Endothelial cell (in vitro differentiated cells): ENCODE results near the gene SLC22A23. TPM values are rescaled to one million over a fixed set of nuclear protein-coding genes. Genes with fewer than 3 reads are reported as not detected.

ENCODE experiments used
- DNase-seq: peaks from one replicate; pipeline ENCODE4 v3.0.0; 2021; ENCODE audit warnings: low spot score
- H3K27ac Mint-ChIP-seq: one replicate; pipeline ENCODE4 v1.8.0; 2021; ENCODE audit warnings: mixed read lengths, inconsistent platforms; ENCODE audit not compliant: unreplicated experiment
- H3K27me3 Mint-ChIP-seq: one replicate; pipeline ENCODE4 v1.8.0; 2021; ENCODE audit warnings: mild to moderate bottlenecking, moderate library complexity, mixed read lengths, inconsistent platforms; ENCODE audit not compliant: unreplicated experiment
- H3K36me3 Mint-ChIP-seq: one replicate; pipeline ENCODE4 v1.8.0; 2021; ENCODE audit warnings: mild to moderate bottlenecking, low read depth, mixed read lengths, inconsistent platforms; ENCODE audit not compliant: unreplicated experiment
- H3K4me1 Mint-ChIP-seq: one replicate; pipeline ENCODE4 v1.8.0; 2021; ENCODE audit warnings: mild to moderate bottlenecking, mixed read lengths, inconsistent platforms; ENCODE audit not compliant: unreplicated experiment
- H3K4me3 Mint-ChIP-seq: one replicate; pipeline ENCODE4 v1.8.0; 2021; ENCODE audit warnings: mild to moderate bottlenecking, mixed read lengths, inconsistent platforms; ENCODE audit not compliant: unreplicated experiment
- H3K9me3 Mint-ChIP-seq: one replicate; pipeline ENCODE4 v1.8.0; 2021; ENCODE audit warnings: mixed read lengths, inconsistent platforms; ENCODE audit not compliant: unreplicated experiment
- total RNA-seq: library from RNA; stranded (reverse); fragmentation: NEBNext Ultra II Directional; extraction: Animal tissue kit (Norgen Biotek cat#: 25700); gene quantifications from one replicate; pipeline ENCODE4 v1.2.1, GENCODE V29; 2021; ENCODE audit not compliant: unreplicated experiment
- TF ChIP-seq, protein P1 (sequence below): fragments of 200-600 bp; sonication (generic); IDR thresholded peaks from one replicate; pipeline ENCODE4 v1.5.0; 2021; ENCODE audit warnings: antibody characterized with exemption; ENCODE audit not compliant: unreplicated experiment

The SLC22A23 gene
- total RNA-seq, 1 donor from 2014 or later = 72.7 TPM

DNA sequence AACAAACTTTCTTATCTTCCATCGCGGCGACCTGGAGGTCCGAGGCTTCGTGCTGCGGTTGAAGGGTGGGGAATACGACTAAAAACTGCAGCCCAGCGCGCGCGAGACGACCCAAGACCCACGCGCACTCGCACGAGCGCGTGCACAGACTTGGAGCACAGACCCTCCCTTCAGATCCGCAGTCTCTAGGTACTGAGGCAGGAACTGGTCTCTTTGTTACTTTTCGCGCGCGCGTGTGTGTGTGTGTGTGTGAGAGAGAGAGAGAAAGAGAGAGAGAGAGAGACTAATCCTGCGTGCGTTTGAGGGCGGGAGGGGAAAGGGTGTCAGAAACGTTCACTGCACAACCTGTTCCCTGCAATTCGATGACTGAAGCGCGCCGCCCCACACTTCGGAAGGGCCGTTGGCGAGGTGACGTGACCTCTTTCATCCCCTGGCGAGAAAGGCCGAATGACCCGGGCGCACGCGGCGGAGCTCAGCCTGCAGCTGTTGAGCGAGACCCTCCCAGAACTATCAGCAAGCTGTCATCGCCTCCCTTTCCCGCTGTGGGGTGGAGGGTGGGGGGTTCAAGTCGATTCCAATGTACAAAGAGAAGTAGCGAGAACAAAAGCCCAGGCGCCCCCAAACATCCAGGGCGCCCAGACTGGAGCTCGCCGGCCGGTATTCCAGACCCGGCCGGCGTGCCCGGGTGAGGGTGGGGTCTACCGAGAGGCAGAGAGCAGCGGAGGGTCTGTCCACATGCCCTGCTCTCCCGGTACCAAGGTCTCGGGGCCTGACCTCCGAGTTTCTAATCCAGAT, 227.9 kb downstream of the SLC22A23 start:
- DNase-seq = peak; percentile 22
- Mint-ChIP-seq H3K9me3 (no peaks in the 10 kb centered on the region), H3K27me3 (peaks cover 28% of the 10 kb centered on the region), H3K4me1 (peaks cover 30% of the 10 kb centered on the region), H3K27ac (peak overlapping the region; percentile 80), H3K4me3 (peak overlapping the region; percentile 91), H3K36me3 (peaks cover 4% of the 10 kb centered on the region)
- TF ChIP-seq, protein P1, sequence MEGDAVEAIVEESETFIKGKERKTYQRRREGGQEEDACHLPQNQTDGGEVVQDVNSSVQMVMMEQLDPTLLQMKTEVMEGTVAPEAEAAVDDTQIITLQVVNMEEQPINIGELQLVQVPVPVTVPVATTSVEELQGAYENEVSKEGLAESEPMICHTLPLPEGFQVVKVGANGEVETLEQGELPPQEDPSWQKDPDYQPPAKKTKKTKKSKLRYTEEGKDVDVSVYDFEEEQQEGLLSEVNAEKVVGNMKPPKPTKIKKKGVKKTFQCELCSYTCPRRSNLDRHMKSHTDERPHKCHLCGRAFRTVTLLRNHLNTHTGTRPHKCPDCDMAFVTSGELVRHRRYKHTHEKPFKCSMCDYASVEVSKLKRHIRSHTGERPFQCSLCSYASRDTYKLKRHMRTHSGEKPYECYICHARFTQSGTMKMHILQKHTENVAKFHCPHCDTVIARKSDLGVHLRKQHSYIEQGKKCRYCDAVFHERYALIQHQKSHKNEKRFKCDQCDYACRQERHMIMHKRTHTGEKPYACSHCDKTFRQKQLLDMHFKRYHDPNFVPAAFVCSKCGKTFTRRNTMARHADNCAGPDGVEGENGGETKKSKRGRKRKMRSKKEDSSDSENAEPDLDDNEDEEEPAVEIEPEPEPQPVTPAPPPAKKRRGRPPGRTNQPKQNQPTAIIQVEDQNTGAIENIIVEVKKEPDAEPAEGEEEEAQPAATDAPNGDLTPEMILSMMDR = no peak

- peak overlapping the region; percentile 90 for H3K4me3 Mint-ChIP-seq
- H3K9me3 Mint-ChIP-seq = no peaks in the 10 kb centered on the region
- TF ChIP-seq, protein P1 = no peak
- DNase-seq = peak; percentile 24
- H3K4me1 Mint-ChIP-seq = peaks cover 33% of the 10 kb centered on the region
- peaks cover 28% of the 10 kb centered on the region for H3K27me3 Mint-ChIP-seq
- H3K36me3 Mint-ChIP-seq = peaks cover 7% of the 10 kb centered on the region
- H3K27ac Mint-ChIP-seq = no peak overlapping the region
Observed at GRCh38 chr6:3228046-3228671, 228.7 kb downstream of the SLC22A23 start.

GRCh38 chr6:3227363-3228045, 229.3 kb downstream of the SLC22A23 start, which contains the start of gene TUBB2B:
Gene TUBB2B, minus strand, starts transcription at chr6:3227653. Its CDS starts 110 bp downstream, at chr6:3227543.
- Mint-ChIP-seq H3K4me1 (peaks cover 32% of the 10 kb centered on the region), H3K9me3 (no peaks in the 10 kb centered on the region), H3K27ac (peak within 1 kb of the TSS; percentile 61), H3K4me3 (peak within 1 kb of the TSS; percentile 91), H3K36me3 (peaks cover 7% of the 10 kb centered on the region), H3K27me3 (peaks cover 27% of the 10 kb centered on the region)
- TF ChIP-seq, protein P1 = no peak
- DNase-seq = peak; percentile 75

DNA sequence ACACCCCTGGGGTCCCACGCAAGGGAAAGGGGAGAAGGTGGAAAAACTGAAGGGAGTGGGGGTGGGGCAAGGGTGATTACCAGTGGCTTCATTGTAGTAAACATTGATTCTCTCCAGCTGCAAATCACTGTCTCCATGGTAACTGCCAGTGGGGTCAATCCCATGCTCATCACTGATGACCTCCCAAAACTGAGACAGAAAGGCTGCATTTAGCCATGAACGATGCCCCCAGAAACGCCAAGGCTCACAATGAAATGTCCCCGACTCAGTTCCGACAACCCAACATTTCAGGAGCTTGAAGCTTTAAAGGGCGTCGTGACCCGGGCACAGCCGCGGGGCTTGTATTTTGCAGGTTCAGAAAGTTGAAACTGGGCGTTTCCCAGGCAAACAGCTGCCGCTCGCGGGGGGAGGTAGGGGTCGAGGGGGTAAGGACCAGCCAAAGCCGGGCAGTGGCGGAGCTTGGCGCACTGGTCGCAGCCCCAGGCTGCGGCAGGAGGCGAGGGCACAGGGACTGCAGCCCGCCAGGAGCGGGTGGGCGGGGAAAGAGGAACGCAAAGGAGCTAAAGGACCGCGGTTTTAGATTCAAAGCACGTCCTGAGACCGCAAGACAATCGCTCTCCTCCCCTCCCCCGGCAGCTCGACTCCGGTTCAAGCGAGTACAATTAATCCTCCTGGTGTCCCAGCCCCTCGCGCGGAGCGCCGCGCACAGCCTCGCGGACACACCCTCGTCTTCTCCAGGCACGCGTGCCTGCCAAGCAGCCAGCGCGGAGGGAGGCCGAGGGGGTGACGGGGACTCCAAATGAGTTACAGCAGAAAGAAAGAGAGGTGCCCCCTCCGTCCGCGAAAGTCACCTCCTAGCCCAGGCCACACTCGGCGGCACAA, 230.1 kb downstream of the SLC22A23 start:
- TF ChIP-seq, protein P1 = no peak
- Mint-ChIP-seq H3K27ac (peak overlapping the region; percentile 61), H3K4me3 (peak overlapping the region; percentile 91), H3K4me1 (peaks cover 26% of the 10 kb centered on the region), H3K9me3 (no peaks in the 10 kb centered on the region), H3K27me3 (peaks cover 28% of the 10 kb centered on the region), H3K36me3 (peaks cover 13% of the 10 kb centered on the region)
- peak; percentile 51 for DNase-seq
